ENCODE data around the gene BANK1. TPM values are rescaled to one million over a fixed set of nuclear protein-coding genes. Genes with fewer than 3 reads are reported as not detected.

The BANK1 gene
- total RNA-seq, 4 donors from 2014 or later: 0.34 to 2.1 (median 0.89) TPM

DNA sequence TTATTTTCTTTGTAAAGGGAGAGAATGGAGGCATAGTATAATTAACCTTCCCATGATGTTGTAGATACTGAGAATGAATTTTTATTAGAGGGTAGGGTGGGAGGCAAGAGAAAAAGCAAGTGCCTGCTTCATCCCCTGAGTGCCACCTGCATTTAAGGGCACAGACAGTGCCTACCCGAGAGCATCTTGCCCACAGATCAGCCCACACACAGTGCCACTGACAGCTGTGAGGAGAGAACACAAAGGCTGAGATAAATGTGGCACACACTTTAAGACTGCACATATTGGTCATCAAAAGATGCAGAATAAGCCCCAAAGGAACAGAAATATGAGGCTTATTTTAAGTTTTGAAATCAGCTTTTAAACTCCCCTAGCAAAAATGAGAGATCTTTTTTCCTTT, 304.0 kb downstream of the BANK1 start:
- no peak overlapping the region for H3K4me3 ChIP-seq
- H3K4me1 ChIP-seq: no peaks in the 10 kb centered on the region
- H3K36me3 ChIP-seq: no peaks in the 10 kb centered on the region
- peaks cover 4% of the 10 kb centered on the region for H3K9me3 ChIP-seq
- H3K27ac ChIP-seq: no peak overlapping the region
- TF ChIP-seq, protein P1, sequence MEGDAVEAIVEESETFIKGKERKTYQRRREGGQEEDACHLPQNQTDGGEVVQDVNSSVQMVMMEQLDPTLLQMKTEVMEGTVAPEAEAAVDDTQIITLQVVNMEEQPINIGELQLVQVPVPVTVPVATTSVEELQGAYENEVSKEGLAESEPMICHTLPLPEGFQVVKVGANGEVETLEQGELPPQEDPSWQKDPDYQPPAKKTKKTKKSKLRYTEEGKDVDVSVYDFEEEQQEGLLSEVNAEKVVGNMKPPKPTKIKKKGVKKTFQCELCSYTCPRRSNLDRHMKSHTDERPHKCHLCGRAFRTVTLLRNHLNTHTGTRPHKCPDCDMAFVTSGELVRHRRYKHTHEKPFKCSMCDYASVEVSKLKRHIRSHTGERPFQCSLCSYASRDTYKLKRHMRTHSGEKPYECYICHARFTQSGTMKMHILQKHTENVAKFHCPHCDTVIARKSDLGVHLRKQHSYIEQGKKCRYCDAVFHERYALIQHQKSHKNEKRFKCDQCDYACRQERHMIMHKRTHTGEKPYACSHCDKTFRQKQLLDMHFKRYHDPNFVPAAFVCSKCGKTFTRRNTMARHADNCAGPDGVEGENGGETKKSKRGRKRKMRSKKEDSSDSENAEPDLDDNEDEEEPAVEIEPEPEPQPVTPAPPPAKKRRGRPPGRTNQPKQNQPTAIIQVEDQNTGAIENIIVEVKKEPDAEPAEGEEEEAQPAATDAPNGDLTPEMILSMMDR (IDR thresholded peaks at IDR 0.05): no peak
- TF ChIP-seq EP300 (IDR thresholded peaks at IDR 0.05): no peak
- no peak for TF ChIP-seq POLR2A (IDR thresholded peaks at IDR 0.05)
- TF ChIP-seq POLR2AphosphoS5 (IDR thresholded peaks at IDR 0.05): no peak
- H3K27me3 ChIP-seq: no peaks in the 10 kb centered on the region
- DNase-seq (ENCODE audit: low spot score in 2 of 2): no peak
- WGBS: 69% methylated on average over 1 of the region's 1 CpG

DNA sequence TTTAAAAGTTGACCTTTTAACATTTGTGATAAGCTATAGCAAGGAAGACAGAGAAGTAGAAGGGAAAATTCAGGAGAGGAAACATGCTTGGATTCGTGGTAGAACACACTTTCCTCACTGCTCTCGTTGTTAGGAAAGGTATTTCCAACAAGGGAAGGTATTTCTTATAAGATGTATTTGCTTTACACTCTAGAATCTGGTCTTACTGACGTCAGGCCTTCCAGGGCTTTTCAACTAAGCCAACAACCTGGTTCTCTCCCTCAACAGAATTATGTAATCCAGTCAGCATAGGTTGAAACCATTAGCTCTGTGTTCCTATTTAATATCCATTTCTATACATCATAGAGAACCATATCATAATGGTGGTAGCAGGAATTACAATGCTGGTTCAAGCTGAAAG, 312.8 kb downstream of the BANK1 start:
- WGBS: 66% methylated on average over 3 of the region's 3 CpGs
- peaks cover 13% of the 10 kb centered on the region for H3K9me3 ChIP-seq
- no peaks in the 10 kb centered on the region for H3K27me3 ChIP-seq
- H3K4me3 ChIP-seq: no peak overlapping the region
- TF ChIP-seq POLR2AphosphoS5 (IDR thresholded peaks at IDR 0.05) (no peak), POLR2A (IDR thresholded peaks at IDR 0.05) (no peak), EP300 (IDR thresholded peaks at IDR 0.05) (no peak)
- TF ChIP-seq, protein P1 (IDR thresholded peaks at IDR 0.05): no peak
- no peaks in the 10 kb centered on the region for H3K4me1 ChIP-seq
- no peak for DNase-seq (ENCODE audit: low spot score in 2 of 2)
- H3K27ac ChIP-seq: no peak overlapping the region
- no peaks in the 10 kb centered on the region for H3K36me3 ChIP-seq

DNA sequence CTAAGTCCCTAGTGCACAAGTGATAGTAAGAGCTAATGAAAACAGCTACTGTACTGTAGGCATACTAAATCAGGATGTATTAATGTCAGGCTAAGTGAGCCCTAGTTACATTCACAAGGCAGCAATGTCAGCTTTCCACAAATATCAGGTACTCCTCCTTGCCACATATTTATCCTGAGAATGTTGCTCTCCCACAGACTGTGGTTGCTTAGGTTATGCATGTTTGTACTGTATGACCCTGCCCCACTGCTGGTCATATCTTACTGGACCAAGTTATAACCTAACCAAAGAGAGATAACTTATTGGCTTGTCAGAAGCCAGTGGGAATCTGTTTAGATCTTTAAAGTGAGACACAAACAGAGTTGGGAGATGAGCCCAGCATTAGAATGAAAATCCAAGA, 313.7 kb downstream of the BANK1 start:
- Histone ChIP-seq H3K27me3 (no peaks in the 10 kb centered on the region), H3K4me1 (no peaks in the 10 kb centered on the region), H3K4me3 (no peak overlapping the region), H3K27ac (no peak overlapping the region), H3K9me3 (peaks cover 13% of the 10 kb centered on the region), H3K36me3 (no peaks in the 10 kb centered on the region)
- TF ChIP-seq EP300 (IDR thresholded peaks at IDR 0.05): no peak
- TF ChIP-seq POLR2A (IDR thresholded peaks at IDR 0.05): no peak
- TF ChIP-seq, protein P1 (IDR thresholded peaks at IDR 0.05): no peak
- no peak for TF ChIP-seq POLR2AphosphoS5 (IDR thresholded peaks at IDR 0.05)
- DNase-seq (ENCODE audit: low spot score in 2 of 2): no peak

DNA sequence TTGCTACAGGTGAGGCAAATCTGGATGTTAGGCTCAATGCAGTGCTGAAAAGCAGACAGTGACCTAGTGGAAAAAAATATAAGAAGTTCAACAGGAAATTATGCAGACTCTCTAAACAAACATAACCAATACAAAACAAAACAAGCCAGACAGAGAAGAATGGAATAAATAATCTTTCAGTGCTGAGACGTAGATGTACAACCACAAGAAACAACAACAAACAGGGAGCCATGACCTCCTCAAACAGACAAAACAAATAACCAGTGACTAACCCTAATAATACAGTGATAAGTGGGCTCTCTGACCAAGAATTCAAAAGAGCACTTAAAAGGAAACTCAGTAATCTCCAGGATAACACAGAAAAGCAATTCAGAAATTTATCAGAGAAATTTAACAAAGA, 315.5 kb downstream of the BANK1 start:
- WGBS: 82% methylated on average over 1 of the region's 1 CpG
- H3K27ac ChIP-seq: no peak overlapping the region
- no peak for DNase-seq (ENCODE audit: low spot score in 2 of 2)
- H3K4me1 ChIP-seq: no peaks in the 10 kb centered on the region
- H3K36me3 ChIP-seq: no peaks in the 10 kb centered on the region
- H3K4me3 ChIP-seq: no peak overlapping the region
- H3K9me3 ChIP-seq: peaks cover 13% of the 10 kb centered on the region
- no peaks in the 10 kb centered on the region for H3K27me3 ChIP-seq
- no peak for TF ChIP-seq EP300 (IDR thresholded peaks at IDR 0.05)
- no peak for TF ChIP-seq POLR2A (IDR thresholded peaks at IDR 0.05)
- TF ChIP-seq, protein P1 (IDR thresholded peaks at IDR 0.05): no peak
- no peak for TF ChIP-seq POLR2AphosphoS5 (IDR thresholded peaks at IDR 0.05)

DNA sequence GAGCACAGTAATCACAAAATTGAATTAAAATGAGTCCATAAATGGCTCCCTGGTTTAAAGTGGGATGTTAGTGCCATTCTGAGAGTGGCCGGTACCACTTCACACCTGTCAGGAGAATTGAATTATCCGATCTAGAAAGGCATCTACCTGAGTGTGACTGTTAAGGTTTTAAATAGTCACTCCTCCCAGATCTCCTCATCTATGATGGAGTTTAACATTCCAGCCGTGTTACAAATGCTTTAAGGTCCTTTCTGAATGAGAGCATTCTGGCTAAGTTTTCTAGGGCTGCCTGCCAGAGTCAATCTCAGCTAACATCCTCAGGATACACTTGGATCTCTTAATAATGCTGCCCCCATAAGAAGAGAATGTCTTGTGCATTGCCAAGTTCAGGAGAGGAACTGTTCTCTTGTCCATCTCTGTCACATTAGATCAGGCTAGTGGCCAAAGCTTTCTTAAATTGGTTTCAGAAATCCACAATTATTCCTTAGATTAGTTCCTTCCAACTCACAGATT, 323.6 kb downstream of the BANK1 start:
- no peaks in the 10 kb centered on the region for H3K9me3 ChIP-seq
- no peaks in the 10 kb centered on the region for H3K4me1 ChIP-seq
- no peaks in the 10 kb centered on the region for H3K27me3 ChIP-seq
- H3K27ac ChIP-seq: no peak overlapping the region
- WGBS: 76% methylated on average over 3 of the region's 3 CpGs
- TF ChIP-seq, protein P1 (IDR thresholded peaks at IDR 0.05): no peak
- TF ChIP-seq POLR2A (IDR thresholded peaks at IDR 0.05): no peak
- no peak for TF ChIP-seq EP300 (IDR thresholded peaks at IDR 0.05)
- TF ChIP-seq POLR2AphosphoS5 (IDR thresholded peaks at IDR 0.05): no peak
- H3K4me3 ChIP-seq: no peak overlapping the region
- DNase-seq (ENCODE audit: low spot score in 2 of 2): no peak
- H3K36me3 ChIP-seq: no peaks in the 10 kb centered on the region
